NCI-H1105 treated with DMSO at 0.1 percent for 48 hours (cell line): ENCODE data around the gene RPS6KL1.

ENCODE experiments used
- DNase-seq: peaks from one replicate; lab custom pipeline; 2025; lab: John Stamatoyannopoulos, UW

The RPS6KL1 gene

GRCh38 chr14:74952180-74952665, 29.2 kb upstream of the RPS6KL1 start:
- no peak for DNase-seq

- no peak for DNase-seq
These were observed 28.6 kb upstream of the RPS6KL1 start for GRCh38 chr14:74951443-74952179.

- DNase-seq = no peak
These were observed 27.9 kb upstream of the RPS6KL1 start for GRCh38 chr14:74950795-74951442.

GRCh38 chr14:74949859-74950573, 27.0 kb upstream of the RPS6KL1 start:
- no peak for DNase-seq

GRCh38 chr14:74949191-74949601, 26.1 kb upstream of the RPS6KL1 start:
- DNase-seq = no peak

GRCh38 chr14:74948228-74949175, 25.4 kb upstream of the RPS6KL1 start:
- DNase-seq = no peak

GRCh38 chr14:74947353-74948227, 24.5 kb upstream of the RPS6KL1 start:
- DNase-seq = no peak

GRCh38 chr14:74946659-74947281, 23.7 kb upstream of the RPS6KL1 start:
- no peak for DNase-seq

- DNase-seq = peak; percentile 57
These were observed 23.0 kb upstream of the RPS6KL1 start for GRCh38 chr14:74945852-74946658.

- peak; percentile 3 for DNase-seq
These were observed 22.3 kb upstream of the RPS6KL1 start for GRCh38 chr14:74945261-74945851.

- no peak for DNase-seq
These were observed 19.5 kb upstream of the RPS6KL1 start for GRCh38 chr14:74942608-74943007.

GRCh38 chr14:74942181-74942580, 19.1 kb upstream of the RPS6KL1 start:
- no peak for DNase-seq

- no peak for DNase-seq
These were observed 18.6 kb upstream of the RPS6KL1 start for GRCh38 chr14:74941676-74942097.

- no peak for DNase-seq
These were observed 18.0 kb upstream of the RPS6KL1 start for GRCh38 chr14:74940956-74941565.

- DNase-seq = no peak
These were observed 15.8 kb upstream of the RPS6KL1 start for GRCh38 chr14:74938531-74939495.

GRCh38 chr14:74937171-74937570, 14.1 kb upstream of the RPS6KL1 start:
- no peak for DNase-seq

- DNase-seq = no peak
These were observed 13.7 kb upstream of the RPS6KL1 start for GRCh38 chr14:74936731-74937130.
